GM19438 (cell line): ENCODE data around the gene HES6.

Experiments
- ATAC-seq: cut with Tn5 transposase; IDR thresholded peaks from one replicate; pipeline ENCODE4 v1.9.1; 2021; ENCODE audit warnings: low read depth; ENCODE audit not compliant: unreplicated experiment

HES6 gene

DNA sequence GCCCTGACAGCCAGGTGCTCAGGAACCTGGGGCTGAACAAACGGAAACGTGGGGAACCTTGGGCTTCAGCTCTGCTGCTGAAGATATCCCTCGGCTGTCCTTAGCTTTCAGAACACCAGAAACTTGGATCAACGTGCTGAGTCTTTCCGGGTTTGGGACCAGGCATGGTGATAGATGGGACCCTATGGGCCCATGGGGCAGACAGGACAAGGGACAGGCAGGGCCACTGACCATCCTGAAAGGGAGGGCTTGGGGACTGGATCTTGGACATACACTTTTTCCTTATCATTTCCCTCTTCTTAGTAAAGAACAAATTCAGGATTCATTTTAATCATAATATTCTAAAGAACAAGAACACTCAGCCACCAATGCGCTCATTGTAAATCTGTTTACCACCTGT lies 16.3 kb upstream of the HES6 start:
- ATAC-seq: no peak

- ATAC-seq: no peak
Measured at GRCh38 chr2:238255636-238256035, 15.8 kb upstream of the HES6 start.

DNA sequence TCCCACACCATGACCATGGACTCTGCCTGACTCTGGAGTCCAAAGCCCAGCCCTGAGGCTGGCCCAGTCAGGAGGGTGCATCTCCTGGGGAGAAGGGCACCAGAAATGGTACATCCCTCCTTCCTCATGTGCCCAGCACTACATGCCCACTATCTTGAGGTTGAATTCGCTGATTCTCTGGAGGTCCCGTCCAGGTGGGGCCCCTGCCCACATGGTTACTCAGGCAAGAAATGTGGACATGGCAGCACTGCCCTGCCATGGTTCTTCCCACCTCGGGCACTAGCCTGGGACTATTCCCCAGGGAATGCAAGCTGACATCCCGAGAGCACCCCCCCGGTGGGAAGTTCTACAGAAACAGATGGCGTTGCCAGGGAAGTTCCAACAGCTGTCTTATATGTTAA lies 15.3 kb upstream of the HES6 start:
- no peak for ATAC-seq

GRCh38 chr2:238254095-238254723 lies 14.4 kb upstream of the HES6 start:
- no peak for ATAC-seq

- ATAC-seq: no peak
Measured at GRCh38 chr2:238252766-238253630, 13.2 kb upstream of the HES6 start.

DNA sequence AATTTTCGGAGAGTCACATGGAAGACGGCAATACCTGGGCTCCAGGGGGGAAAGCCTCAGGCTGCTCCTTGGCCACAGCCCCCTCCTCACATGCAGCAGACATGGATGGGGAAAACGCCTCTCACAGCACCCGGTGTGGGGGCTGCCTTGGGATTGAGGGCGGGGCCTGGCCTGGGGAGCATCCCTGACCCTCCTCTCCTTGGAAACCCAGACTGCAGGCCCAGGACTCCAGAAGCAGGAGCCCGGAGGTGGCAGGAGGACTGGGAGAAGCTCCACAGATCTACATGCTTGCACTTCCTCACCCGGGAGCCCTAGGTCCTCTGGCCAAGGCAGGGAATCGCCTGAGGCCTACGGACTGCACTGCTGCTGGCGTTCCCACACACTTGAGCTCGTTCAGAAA lies 12.1 kb upstream of the HES6 start:
- no peak for ATAC-seq

DNA sequence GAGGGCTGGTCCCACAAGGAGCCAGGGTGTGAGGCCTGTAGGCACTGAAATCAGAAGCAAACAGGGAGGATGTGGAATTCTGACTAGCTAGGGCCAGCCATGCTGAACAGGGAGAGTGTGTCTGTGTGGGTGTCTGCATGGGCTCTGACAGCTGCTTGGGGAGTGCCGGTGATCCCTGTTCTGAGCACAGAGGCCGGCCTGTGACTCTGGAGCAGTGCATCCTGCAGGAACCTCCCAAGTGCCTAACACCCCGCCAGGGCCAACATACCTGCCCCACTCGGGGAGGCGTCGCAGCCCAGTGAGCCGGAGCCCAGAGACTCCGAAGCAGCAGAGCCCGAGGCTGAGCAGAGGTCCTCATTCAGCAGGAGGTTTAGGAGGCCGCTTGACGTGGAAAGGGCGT lies 11.5 kb upstream of the HES6 start:
- ATAC-seq: no peak

- no peak for ATAC-seq
Measured at GRCh38 chr2:238250896-238251295, 11.1 kb upstream of the HES6 start.

- ATAC-seq: no peak
Measured at GRCh38 chr2:238247841-238248453, 8.1 kb upstream of the HES6 start.

- ATAC-seq: no peak
Measured at GRCh38 chr2:238247002-238247822, 7.4 kb upstream of the HES6 start.

- ATAC-seq: no peak
Measured at GRCh38 chr2:238244151-238244550, 4.3 kb upstream of the HES6 start.

GRCh38 chr2:238243496-238244076 lies 3.7 kb upstream of the HES6 start:
- no peak for ATAC-seq

GRCh38 chr2:238242731-238243495 lies 3.1 kb upstream of the HES6 start:
- no peak for ATAC-seq

DNA sequence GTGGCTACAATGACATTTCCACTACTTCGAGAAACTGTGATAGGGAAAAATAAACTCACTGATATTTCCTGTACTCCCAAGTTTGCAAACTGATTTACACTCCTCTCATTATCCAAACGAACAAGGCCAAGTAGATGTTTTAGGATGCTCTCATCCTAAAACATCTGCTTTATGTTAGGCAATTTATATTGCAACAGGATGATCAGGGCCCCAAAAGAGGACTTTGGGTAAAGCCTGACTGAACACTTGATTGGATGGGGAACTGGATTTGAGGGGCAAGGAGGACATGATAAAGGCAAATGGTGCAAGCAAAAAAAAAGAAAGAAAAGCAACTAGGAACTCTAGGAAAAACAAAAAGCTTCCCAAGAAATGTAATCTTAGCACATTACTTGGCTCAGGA lies 2.1 kb upstream of the HES6 start:
- no peak for ATAC-seq

GRCh38 chr2:238240757-238241711 lies 1.2 kb upstream of the HES6 start:
- ATAC-seq: no peak

GRCh38 chr2:238239543-238239862 lies 335 bp downstream of the HES6 start:
- peak; percentile 21 for ATAC-seq

DNA sequence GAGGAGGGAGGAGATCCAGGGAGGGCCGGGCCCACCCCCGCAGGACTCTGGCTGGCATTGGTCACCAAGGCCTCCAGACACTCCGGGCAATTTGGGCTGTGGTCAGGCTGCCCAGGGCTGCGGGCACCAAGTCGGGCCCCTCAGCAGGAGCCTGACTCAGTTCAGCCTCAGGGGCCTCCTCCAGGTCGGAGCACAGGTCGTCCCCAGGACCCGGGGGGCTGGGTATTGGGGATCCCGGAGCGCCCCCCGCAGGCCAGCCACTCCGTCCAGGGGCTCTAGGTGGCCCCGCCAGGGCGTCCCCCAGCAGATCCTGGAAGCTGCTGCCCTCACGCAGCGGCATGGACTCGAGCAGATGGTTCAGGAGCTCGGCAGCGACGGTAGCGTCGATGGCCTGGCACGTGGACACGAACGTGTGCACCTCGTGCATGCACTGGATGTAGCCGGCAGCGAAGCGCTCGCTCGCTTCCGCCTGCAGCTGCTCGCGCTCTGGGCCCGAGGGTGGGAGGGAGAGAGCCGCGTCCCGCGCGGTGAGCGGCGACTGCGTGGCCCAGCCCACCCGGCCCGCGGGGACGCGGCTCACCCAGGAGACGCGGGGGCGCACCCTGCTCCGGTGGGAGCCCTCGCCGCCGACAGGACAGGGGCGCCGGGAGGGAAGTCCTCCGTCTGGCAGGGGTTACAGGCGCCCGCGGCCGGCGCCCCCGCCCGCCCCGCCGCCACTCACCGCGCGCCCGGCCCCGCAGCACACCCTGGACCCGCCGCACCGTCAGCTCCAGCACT lies 884 bp downstream of the HES6 start:
- peak; percentile 2 for ATAC-seq

DNA sequence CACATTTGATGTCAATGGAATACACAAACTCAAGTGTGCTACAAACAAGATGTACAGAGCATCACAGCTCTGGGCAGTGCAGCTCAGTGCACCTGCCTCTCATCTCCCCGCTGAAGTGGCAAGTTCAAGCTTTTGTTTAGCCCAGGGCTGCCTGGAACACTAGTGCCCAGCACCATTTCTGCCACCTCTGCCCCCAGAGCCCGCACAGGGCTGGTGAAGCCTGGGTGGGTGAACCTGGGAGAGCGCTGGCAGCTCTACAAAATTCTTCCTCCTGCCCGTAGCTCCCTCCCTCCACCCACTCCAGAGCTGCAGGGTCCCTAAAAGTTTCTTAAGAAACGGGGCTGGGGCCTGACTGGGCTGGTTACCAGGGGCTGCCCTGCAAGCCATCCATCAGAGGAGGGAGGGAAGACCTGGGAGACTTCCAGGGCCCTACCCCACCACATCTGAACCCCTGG lies 1.5 kb downstream of the HES6 start:
- no peak for ATAC-seq
